GM21528 (cell line): ENCODE results near the gene GCM1.
"Not testable (repeated sequence)": the region's sequence is repeated elsewhere in the genome, so short reads cannot be mapped to it uniquely, and the experiment has no call there.

Experiments used
- ATAC-seq: cut with Tn5 transposase; IDR thresholded peaks from one replicate; pipeline ENCODE4 v1.9.1; 2021; ENCODE audit warnings: mild to moderate bottlenecking, moderate library complexity; ENCODE audit not compliant: unreplicated experiment, low FRiP score

The GCM1 gene, protein sequence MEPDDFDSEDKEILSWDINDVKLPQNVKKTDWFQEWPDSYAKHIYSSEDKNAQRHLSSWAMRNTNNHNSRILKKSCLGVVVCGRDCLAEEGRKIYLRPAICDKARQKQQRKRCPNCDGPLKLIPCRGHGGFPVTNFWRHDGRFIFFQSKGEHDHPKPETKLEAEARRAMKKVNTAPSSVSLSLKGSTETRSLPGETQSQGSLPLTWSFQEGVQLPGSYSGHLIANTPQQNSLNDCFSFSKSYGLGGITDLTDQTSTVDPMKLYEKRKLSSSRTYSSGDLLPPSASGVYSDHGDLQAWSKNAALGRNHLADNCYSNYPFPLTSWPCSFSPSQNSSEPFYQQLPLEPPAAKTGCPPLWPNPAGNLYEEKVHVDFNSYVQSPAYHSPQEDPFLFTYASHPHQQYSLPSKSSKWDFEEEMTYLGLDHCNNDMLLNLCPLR

DNA sequence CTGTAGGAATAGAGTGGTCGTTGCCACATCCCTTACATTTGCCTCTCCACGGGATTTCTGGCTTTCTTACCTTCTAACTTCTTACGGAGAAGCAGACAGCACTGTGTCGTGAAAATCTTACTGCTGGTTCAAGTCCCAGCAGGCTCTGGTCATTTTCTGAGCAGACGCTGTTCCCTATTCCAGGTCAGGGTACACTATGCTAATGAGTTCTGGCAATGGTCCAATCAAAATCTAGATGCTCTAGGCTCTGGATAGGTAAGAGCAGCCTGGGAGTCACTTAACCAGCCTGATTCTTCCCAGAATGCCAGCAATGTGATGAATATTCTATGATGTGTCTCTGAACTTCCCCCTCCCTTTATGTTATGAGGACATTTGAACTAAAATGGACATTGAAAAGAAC, at the start of gene GCM1:
Gene GCM1 (minus strand): TSS at position 158 of the 400 bp plus-strand sequence. CDS start 3,209 bp downstream, outside the sequence.
- ATAC-seq = no peak

DNA sequence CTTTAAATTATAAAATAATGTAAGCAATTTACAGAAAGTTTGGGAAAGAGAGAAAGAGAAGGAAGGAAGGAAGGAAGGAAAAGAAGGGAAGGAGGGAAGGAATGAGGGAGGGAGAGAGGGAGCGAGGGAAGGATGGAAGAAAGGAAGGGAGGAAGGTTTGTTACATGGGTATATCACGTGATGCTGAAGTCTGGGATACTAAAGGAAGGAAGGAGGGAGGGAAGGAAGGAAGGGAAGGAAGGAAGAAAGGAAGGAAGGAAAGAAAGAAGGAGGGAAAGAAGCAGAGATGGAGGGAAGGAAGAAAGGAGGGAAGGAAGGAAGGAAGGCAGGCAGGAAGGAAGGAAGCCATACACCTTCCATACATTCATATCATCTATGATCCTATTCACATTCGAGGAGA, 48.9 kb upstream of the GCM1 start:
- ATAC-seq = no peak

DNA sequence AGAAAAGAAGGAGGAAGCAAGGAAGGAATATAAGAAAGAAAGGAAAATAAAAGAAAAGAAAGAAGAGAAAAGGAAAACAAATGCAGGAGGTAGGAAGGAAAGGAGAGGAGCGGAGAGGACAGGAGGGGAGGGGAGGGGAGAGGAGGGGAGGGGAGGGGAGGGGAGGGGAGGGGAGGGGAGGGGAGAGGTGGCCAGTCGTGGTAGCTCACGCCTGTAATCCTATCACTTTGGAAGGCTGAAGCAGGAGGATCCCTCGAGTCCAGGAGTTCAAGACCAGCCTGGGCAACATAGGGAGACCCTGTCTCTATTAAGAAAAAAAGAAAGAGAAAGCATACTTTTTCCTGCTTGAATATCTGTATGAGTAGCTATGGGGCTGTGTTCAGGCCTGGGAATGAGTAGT, 46.4 kb upstream of the GCM1 start:
- ATAC-seq = no peak

DNA sequence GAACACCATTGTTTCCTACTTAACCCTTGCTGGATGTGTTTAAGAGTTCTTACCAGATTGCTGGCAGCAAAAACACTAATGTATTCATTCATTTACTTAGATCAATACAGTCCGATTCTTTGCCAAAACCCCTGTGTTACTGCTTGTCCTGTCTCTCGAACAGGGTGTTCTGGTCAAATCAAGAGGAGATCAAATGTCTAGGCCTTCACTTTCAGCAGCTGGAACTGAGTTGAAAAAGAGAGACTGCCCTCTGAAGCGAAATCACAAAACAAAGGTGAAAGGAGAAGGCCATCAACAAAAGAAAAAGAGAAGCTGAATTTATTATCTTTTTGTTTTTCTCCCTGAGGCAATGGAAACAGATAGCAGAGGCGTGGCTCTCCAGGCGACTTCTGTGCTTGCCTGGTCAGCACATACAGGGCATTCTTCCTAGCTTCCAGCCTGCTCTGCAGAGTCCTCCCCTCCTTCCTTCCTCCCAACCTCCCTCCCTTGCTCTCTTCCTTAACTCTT, 44.1 kb upstream of the GCM1 start:
- no peak for ATAC-seq

DNA sequence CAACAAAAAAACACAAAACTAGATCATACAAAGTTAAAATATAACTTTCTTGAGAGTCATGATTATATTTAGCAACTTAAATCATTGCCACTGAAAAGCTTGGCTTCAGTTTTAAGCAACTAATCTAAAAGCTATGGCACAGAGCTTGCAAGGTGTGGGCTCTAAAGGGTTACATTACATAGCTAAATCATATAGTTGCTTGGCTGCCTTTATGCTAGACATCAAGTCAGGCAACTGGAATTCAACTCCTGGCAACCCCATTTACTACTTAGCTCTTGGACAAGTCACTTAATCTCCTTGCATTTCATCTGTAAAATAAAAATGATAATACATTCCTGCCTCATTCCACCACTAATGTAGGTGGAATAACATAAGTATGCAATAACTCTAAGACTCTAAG, 40.9 kb upstream of the GCM1 start:
- no peak for ATAC-seq

DNA sequence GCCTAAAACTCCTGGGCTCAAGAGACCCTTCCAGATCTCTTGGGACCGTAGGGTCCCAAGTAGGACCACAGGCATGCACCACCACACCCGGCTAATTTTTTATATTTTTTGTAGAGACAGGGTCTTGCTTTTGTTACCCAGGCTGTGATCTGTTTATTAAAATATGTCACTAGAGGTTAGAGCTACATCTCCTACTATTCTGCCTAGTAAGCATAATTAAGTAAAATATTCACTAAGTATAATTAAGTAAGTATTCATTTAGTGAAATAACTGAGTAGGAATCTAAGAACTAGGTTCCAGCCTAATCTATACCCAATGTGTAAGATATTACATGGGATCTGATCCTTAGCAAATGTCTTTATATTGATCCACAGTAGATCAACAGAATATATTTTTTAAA, 40.2 kb upstream of the GCM1 start:
- ATAC-seq = no peak

DNA sequence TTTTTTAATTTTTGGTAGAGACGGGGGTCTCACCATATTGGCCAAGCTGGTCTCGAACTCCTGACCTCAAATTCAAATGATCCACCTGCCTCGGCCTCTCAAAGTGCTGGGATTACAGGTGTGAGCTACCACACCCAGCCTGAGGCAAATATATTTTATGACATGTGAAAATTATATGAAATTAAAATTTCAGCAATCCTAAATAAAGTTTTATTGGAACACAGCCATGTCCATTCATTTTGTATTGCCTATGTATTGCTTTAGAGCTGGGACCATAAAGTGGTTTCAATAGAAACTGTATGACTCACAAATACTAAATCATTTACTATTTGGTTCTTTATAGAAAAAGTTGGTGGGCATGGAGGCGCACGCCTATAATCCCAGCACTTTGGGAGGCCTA, 32.0 kb upstream of the GCM1 start:
- ATAC-seq = no peak

DNA sequence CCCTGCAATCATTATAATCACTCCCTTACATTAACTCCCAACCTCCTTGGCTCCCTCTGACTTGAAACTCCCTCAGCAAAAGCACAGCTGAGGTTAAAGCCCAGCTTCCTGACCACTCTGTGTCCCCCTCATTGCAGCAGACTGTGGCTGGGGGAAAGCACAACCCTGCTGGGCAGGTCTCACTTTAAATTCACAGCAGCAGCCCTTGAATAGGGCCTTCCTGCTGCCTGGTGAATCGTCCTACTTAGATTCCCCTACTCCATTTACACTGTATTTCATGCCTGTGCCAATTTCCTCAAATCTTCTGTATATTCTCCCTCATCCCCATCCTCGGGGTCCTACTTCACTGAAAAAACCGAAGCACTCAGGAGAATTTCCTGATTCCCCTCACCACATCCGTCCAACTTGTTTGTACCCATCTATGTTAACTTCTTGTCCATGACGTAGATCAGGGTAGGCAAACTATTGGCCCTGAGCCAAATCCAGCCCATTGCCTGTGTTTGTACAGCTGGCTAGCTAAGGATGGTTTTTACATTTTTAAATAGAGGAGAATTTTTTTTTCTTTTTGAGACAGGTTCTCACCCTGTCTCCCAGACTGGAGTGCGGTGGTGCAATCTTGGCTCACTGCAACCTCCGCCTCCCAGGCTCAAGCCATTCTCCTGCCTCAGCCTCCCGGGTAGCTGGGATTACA, 31.5 kb upstream of the GCM1 start:
- ATAC-seq = no peak

DNA sequence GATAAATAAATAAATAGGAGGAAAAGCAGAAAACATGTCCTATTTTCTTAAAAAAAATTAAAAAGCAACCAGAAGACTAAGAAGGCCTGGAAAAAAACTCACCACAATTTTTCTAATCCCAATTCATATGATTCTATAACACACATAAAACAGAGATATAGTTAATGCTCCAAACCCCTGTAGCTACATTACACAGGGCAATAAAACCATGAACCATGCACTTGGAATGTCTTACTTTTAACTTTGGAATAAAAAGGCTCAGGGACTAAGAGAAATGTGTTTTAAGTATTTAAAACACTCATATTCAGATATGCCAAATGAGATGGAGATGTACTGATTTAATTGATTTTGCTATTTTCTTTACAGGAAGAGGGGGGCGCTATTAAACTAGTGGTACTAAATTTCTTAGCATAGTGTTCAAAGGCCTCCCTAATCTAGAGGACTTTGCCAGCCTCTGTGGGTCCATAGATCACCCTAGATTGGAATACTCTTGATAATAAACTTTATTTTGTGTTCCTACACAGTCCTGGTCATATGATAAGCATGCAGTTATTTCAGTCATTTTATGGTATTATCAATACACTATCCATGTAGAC, 30.3 kb upstream of the GCM1 start:
- ATAC-seq = no peak

DNA sequence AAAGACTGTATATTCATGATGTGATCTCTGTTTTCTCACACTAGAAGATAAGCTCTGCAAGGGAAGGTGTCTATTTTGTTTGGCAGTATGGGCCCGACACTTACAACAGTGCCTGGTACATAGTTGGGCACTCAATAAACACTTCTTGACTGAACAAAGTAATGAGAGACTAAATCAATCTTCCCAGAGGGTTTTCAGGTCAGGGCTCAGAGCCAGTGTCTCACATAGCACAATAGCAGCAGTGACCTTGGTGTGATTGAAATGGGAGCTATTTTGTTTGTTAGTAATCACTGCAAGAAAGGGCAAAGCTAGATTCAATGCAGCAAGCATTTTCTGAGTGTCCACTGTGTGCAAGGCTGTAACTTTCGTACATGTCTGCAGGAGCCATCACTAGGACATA, 26.4 kb upstream of the GCM1 start:
- ATAC-seq = no peak

DNA sequence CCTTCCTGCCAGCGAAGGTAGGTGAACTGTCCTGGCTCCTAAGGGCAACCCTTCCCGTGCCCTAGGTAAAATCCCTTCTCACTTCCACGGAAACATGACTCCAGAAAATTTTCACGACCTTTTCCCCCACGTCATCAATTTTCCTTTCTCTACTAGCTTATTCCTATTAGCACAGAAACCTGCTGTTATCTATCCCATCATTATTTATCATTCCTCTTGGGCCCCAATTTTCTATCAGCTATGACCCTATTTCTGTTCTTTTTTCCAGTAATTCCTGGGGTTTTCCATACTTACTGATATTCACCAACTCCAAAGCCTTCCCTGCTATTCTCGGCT, 23.8 kb upstream of the GCM1 start:
- no peak for ATAC-seq

DNA sequence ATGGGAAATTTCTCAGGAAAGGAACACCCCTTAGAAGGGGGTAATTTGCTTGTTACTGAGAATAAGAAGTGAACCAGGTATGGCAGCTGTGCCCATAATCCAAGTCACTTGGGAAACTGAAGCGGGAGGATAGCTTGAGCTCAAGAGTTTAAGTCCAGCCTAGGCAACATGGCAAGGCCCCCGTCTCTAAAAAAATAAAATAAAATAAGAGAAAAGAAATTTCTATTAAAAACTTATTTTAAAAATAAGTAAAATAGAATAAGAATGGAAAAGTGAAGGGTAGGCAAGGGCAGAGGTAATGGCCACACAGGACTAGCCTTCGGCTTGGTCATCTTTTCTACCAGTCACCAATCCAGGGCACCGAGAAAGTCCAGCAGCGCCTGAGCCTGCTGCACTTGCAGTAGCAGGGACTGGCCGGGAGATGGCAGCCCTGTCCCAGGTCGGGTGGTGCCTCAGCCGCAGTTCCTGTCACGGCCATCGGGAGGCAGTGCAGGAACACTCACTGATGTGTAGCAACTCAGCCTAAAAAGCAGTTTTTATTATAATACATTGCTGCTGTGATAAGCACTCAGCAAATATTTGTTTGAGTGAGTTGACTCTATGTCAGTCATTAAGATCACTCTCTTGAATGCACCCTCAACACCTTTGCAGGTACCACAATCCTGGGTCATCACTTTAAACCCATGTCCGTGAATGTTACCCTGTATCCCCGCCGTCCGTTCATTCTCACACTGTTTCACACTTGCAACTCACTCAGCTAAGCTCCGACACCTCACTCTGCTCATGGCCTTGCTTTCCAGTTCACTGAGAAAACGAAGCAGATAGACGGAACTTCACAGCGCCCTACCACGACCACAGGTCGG, 23.2 kb upstream of the GCM1 start:
- ATAC-seq = peak; percentile 88

DNA sequence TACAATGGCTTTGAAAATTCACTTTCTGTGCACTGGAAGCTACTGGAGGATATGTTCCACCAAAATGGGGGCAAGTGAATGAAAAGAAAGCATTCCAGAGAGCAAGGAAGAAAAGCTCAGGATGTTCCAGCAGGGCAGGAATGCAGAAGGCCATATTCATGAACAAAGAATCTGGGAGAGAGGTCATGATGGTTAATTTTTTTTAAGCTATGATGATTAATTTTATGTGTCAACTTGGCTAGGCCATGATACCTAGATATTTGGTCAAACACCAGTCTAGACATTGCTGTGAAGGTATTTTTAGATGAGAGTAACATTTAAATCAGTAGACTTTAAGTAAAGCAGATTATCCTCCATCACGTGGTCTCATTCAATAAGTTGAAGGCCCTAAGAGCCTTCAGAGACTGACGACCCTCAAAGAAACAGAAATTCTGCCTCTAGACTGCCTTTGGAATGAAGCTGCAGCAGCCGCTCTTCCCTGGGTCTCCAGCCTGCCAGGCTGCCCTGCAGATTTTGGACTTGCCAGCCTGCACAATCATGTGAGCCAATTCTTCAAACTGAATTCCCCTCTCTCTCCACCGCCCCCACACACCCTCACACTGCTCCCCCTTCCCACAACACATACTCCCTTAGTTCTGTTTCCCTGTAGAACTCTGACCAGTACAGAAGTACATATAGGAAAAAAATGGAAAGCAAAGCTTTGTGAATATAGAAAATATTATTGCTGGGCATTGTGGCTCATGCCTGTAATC, 20.1 kb upstream of the GCM1 start:
- ATAC-seq = no peak

DNA sequence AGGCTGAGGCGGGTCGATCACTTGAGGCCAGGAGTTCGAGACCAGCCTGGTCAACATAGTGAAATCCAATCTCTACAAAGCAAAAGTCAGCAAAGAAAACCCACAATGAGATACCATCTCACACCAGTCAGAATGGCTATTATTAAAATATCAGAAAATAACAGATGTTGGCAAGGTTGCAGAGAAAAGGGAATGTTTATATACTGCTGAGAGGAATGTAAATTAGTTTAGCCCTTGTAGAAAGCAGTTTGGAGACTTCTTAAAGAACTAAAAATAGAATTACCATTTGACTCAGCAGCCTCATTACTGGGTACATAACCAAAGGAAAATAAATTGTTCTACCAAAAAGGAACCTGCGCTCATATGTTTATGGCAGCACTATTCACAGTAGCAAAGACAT, 16.7 kb upstream of the GCM1 start:
- ATAC-seq = no peak

DNA sequence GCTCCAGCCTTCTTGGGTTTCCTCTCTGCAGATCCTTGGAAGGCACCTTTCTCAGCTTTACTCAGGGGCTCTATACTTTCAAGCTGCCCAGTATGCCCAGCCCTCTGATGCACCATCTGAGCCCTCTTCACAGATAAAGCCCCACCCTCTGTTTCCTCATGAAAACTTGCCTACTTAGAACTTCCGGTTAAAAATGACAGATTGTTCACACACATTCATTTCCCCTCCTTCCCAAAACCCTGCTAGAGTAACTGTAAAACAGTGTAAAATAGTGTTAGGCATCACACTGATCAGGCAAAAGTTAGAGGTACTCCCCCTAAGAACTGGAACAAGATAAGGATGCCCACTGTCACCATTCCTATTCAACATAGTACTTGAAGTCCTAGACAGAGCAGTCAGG, 14.0 kb upstream of the GCM1 start:
- no peak for ATAC-seq

DNA sequence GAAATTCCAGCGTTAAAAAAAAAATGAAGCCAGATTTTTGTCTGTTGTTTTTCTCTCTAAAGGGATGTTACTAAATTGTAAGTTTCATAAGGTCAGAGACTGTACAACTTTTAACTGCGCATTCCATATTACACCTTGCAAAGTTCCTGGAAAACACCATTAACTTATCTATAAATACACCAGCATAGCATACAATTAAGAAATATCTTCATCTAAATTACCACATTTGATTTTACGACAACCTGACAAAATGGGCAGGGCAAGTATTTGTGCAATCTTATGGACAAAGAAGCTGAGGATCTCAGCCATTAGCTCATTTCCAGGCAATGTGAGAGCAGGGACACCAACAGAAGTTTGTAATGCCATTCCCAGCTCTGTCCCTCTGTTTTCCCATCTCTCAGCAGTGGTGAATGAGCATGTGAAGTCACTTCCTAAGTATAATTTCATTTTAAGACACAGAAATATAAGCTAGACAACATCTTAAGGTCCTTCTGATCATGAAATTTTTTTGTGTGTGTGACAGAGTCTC, 12.9 kb upstream of the GCM1 start:
- no peak for ATAC-seq

DNA sequence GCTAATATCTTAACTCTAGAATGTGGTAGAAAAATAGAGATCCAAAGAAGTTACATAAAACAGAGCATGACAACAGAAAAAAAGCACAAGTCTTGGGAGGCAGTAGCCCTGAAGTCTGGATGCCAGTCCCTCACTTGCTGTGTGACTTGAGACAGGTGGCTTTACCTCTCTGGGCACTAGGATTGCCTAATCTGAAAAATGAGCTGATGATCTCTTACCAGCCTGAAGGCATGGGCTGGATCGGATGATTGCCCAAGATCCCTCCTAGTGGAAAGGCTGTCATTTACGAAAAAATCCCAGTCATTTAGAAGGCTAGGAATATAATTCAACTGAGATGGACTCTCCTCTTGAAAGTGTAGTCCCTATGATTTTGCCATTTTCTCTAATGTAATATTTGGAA, 10.9 kb upstream of the GCM1 start:
- ATAC-seq = no peak

DNA sequence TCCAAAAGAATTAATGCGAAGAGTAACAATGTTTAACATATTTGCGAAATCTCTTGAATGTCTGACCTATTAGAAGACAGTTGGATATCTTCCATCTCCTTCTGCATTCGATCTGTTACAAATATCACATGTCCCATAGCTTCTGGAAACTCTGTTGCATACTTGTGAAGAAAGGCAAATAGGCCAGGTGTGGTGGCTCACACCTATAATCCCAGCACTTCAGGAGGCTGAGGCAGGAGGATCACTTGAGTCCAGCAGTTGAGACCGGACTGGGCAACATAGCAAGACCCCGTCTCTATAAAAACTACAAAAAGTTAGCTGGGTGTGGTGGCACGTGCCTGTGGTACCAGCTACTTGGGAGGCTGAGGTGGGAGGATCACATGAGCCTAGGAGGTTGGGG, 9.4 kb upstream of the GCM1 start:
- ATAC-seq = not testable (repeated sequence)

DNA sequence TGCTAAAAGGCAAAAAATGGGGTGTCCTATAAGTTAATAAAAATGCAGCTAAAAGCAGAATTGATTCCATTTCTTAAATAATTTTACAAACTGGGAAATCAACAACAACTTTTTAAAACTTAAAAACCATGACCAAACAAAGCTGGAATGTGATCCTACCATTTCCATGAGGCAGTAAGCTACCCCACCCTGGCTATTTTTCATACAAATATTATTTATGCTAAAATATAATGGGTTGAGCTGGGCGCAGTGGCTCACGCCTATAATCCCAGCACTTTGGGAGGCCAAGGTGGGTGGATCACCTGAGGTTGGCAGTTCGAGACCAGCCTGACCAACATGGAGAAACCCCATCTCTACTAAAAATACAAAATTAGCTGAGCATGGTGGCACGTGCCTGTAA, 6.6 kb upstream of the GCM1 start:
- not testable (repeated sequence) for ATAC-seq

DNA sequence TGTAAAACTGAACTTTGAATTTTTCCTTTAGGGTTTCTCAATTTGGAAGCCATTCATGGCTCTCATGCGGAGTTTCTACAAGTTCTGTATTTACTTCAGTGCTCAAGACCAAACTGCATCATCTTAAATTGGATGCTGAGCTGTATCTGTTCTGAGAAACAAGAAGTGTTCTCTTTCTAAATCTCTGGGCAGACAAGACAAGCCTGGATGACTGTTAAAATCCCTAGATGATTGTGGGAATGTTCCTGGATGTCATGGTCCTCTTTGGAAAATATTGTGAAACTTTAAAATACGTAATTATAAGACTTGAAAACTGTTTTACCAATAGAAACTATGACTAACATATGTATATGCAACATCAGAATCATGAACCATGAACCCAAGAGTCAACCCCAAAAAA, 6.2 kb upstream of the GCM1 start:
- ATAC-seq = no peak
